Fibroblast of skin of abdomen (primary cell): ENCODE measurements around the gene USF3. TPM values are rescaled to one million over a fixed set of nuclear protein-coding genes. Genes with fewer than 3 reads are reported as not detected.

ENCODE experiments used
- DNase-seq: peaks from one replicate; pipeline ENCODE4 v3.0.0-alpha.2; 2013
- polyA plus RNA-seq, 2 experiments: library from polyadenylated mRNA; unstranded; fragments of 120-200 nt; gene quantifications; one replicate each; pipeline ENCODE4 v1.2.1, GENCODE V29; 2013; ENCODE audit not compliant: insufficient read length in 2 of 2

Gene USF3, protein sequence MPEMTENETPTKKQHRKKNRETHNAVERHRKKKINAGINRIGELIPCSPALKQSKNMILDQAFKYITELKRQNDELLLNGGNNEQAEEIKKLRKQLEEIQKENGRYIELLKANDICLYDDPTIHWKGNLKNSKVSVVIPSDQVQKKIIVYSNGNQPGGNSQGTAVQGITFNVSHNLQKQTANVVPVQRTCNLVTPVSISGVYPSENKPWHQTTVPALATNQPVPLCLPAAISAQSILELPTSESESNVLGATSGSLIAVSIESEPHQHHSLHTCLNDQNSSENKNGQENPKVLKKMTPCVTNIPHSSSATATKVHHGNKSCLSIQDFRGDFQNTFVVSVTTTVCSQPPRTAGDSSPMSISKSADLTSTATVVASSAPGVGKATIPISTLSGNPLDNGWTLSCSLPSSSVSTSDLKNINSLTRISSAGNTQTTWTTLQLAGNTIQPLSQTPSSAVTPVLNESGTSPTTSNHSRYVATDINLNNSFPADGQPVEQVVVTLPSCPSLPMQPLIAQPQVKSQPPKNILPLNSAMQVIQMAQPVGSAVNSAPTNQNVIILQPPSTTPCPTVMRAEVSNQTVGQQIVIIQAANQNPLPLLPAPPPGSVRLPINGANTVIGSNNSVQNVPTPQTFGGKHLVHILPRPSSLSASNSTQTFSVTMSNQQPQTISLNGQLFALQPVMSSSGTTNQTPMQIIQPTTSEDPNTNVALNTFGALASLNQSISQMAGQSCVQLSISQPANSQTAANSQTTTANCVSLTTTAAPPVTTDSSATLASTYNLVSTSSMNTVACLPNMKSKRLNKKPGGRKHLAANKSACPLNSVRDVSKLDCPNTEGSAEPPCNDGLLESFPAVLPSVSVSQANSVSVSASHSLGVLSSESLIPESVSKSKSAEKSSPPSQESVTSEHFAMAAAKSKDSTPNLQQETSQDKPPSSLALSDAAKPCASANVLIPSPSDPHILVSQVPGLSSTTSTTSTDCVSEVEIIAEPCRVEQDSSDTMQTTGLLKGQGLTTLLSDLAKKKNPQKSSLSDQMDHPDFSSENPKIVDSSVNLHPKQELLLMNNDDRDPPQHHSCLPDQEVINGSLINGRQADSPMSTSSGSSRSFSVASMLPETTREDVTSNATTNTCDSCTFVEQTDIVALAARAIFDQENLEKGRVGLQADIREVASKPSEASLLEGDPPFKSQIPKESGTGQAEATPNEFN (N-terminal part only)
- 5.9 TPM for polyA plus RNA-seq (2013, experiment 1 of 2; ENCODE audit: insufficient read length)
- 5.6 TPM for polyA plus RNA-seq (2013, experiment 2 of 2; ENCODE audit: insufficient read length)

DNA sequence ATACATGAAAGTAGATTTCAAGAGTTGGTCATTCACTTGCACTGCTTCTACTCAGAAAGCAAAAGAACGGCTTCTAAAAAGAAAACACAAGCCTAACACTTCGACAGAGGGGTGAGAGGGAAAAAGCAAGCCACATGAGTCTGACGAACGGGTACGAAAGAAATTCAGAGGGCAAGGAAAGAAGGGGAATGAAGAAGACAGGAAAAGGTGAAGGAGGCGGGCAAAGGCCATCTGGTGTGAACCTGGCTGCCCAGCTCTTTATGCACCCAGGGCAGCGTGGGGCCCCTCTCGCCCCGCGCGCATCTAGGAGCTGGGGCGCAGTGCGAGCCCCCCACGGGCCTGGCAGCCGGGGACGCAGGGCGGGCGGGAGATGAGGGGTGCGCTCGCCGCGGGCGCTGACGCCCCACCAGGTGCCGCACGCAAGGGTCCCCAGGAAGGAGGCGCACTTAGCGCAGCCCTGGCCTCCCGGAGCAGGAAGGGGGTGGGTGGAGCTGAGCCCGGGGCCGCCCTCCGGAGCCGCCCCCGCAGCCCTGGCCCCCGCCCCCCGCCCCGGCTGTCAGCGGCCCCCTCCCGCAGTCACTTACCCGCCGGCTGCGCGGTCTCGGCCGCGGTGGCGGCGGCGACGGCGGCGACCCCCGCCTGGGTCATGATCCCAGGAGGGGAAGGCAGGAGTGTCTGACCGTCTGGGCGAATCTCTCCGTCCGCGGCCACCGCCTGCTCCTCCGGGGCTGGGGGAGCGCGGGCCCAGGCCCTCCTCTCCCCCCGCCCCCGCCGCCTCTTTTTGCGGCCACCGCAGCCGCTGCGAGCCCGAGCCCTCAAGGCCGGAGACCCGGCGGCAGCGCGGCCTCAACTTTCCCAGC is at the start of gene USF3:
Gene USF3 (minus strand): TSS at position 857 of the 860 bp plus-strand sequence. CDS start 21,764 bp downstream, outside the sequence.
- DNase-seq = peak; percentile 61

DNA sequence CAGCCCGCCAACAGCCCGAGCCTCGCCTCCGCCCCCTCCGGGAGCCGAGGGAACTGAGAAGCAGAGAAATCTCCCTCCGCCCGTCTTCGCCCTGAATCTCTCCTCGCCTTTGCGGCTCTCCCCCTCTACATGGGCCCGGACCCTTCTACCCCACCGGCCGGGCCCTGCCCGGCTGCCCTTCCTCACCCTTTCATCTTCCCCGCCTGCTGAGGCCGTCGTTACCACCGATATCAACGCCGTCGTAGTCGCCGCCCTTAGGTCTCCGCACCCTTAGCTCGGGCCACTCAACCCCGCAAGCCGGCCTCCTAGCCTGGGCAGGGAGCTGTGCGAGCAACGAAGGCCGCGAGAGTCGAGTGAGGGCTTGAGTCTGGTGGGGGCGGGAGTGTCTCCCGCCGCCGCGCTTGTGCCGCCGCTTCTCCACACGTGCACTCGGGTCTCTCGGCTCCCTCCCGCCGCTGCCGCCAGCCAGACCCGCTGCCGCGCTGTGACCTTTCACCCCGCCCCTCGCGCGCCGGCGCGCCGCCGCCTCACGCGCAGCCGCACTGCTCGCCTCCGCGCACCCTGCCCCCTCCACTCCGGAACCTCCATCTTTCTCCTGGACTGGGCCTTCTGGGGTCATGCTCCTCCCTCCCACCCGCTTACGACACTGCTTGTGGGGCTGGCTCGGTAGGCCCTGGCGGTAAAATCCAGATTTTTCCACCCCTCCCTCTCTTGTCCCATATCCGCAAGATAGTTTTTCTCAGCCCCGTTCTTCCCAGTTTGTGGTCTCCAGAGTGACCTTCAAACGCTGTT is 49.5 kb upstream of the USF3 start, which contains the start of gene NAA50:
Gene NAA50 (minus strand): TSS at position 494 of the 792 bp plus-strand sequence. CDS start 300 bp downstream, at position 194.
- peak; percentile 94 for DNase-seq

DNA sequence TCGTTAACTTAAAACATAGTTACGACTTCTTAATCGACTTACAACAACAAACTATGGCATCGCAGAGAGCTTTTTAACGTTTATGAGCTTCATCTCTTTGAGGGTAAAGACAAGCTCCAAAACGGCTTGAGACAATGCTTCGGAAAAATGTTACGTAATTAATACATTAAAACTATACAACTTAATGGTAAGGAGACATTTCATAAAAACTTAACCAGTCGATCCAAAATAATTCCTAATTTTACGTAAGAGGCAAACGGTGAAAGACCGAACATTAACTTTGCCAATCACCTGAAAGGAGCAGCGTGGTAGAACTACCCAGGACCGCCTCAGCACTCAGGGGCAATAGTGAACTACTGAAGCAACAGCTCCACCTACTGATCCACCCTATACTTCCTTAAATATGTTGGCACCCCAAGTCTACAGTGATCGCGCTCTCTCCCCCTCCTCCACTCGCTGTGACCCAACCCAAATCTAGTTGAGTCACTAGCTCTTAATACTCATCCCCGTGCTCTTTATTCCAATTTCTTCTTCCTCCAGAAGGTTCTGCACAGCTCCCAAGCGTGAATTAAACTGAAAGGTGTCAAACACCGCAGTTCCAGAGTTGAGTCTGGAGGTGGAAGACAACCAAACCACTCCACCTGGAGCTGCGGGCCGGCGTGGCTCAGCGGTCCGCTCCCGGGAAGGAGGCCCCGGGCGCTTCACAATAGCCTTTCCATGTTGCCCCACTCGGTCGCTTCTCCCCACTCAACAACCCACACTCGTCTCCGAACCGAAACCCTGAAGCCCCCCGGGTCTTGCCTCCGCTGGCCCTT is 48.7 kb upstream of the USF3 start:
- peak; percentile 83 for DNase-seq

DNA sequence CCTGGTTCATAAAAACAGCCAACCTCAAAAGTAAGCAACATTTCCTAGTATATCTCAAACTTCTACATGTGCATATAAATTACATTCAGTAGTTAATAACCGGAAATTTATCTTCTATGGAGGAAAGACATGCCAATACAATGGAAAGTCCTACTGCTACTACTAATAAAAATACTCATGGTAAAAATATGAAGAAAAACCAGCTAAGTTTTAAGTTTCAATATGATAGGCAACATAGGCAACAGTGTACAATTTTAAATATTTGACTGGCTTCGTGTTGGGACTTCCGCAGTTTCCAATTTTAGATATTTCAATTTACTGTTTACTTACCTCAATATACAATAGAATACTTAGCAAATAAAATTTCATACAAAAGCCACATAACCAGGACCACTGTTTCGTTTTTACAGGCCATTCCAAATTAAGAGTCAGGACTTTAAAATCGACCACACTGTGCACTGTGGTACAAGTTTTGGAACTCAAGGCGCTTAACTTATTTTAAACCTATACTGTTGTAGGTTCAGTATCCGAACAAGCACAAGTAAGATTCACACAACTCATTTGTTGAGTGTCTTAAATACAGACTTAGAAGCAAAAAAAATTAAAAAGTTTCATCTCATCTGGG is 46.7 kb upstream of the USF3 start:
- no peak for DNase-seq

DNA sequence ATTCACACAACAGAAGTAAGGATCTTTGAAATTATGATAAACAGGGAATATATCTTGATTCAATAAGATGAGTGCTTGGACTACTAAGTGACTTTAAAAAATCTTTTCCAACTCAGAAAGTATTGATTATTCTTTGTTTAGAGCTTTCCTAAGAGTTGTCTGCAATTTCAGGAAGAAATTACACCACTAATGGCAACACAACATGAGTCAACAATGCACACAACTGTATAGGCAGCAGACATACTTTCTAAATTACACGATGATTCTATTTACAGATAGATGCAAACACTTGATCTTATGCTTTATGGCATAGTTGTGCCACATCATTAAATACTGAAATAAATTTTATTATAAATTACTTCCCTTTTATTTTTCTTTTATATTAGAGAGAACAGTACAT is 45.2 kb upstream of the USF3 start:
- DNase-seq = no peak

DNA sequence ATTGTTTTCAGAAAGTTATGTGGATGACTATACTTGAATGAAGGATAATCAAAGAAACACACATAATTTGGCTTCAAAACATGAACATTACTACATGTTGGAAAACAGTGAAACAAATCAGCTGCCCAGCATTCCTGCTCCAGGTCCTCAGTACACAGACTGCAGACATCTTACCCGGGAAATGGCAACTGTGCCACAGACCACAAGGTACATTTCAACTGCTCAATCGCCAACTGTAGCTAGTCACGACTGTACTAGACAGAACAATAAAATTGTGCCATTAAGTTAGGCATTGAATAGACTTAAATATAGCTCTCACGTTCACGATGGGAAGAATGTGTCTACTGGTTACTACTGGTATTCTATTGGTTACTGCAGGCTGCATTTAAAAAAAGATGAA is 44.6 kb upstream of the USF3 start:
- DNase-seq = no peak

DNA sequence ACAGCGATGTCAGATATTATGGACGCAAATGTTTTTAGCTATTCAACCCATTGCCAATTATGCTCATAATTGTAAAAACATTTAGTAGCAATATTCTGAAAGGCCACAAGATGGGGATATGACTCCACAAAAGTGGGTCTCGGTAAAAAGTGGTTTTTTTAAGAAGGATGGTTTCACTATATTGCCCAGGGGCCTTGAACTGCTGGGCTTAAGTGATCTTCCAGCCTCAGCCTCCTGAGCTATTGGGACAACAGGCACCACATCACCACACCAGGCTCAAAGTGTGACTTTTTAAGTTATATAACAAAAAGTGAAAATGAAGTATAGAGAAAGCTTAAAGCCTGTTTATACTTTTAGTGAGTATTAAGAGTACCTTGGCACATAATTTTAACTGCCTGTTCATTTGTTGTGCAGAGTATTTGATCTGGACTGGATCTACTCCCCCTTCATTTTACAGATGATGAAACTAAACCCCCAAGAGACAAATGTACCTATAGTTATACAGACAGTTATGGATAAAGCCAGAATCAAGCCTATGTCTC is 40.2 kb upstream of the USF3 start:
- DNase-seq = peak; percentile 62

DNA sequence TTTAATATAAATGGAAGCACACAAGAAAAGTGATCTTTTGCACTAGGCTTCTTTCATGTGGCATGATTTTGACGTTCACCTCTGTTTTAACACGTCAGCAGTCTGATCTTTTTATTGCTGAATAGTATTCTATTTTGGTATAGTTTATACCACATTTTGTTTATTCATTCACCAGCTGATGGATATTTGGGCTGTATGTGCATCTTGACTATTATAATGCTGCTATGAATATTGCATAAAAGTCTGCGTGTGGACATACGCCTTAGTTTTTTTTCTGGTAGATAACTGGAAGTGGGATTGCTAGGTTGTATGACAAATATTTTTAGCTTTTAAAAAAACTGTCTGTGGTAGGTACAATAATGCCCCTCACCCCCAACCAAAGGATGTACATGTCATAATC is 35.3 kb upstream of the USF3 start:
- DNase-seq = no peak

DNA sequence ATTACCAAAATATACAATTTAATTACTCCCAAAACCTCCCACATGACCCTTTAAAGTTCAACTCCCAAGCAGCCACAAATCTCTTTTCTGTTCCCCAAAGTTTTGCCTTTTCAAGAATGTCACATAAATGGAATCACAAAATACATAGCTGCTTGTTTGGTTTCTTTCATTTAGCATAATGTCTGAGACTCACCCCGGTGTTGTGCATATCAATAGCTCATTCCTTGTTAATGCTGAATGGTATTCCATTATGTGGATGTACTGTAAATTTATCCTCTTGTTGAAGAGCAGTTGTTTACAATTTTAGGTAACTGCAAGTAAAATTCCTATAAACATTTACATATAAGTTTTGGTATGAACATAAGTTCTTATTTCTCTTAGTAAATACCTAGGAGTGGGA is 34.1 kb upstream of the USF3 start:
- DNase-seq = no peak

DNA sequence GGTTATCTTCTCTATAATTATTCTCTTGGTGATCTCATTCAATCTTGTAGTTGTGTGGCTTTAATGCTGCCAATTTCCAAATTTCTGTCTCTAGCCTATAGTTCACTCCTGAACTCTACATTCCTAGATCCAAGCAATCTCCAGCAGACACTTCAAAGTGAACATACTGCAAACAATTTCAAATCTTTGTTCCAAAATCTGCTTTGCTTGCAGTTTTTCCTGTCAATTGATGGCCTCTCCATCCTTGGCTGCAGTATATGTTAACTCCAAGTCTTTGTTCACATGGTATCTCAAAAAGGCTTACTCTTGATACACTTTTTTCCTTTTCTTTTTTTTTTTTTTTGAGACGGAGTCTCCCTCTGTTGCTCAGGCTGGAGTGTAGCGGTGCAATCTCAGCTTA is 32.2 kb upstream of the USF3 start:
- no peak for DNase-seq

DNA sequence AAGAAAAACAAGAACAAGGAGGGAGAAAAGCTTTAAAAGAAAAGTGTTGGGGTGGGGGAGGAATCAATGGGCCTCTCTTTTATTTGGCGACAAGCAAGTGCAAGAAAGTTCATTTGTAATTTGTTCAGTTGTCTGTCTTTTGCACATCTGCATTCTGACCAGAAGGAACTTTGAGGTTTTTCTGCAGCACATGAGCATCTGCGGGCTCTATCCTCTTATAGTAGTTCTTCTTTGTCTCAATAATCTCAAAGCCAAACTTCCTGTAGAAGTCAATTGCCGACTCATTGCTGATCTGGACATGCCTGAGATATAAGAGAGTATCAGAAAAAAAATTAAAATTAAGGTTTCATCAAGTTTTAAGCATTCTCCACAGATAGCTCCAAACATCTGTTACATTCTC is 25.2 kb upstream of the USF3 start:
- DNase-seq = no peak

DNA sequence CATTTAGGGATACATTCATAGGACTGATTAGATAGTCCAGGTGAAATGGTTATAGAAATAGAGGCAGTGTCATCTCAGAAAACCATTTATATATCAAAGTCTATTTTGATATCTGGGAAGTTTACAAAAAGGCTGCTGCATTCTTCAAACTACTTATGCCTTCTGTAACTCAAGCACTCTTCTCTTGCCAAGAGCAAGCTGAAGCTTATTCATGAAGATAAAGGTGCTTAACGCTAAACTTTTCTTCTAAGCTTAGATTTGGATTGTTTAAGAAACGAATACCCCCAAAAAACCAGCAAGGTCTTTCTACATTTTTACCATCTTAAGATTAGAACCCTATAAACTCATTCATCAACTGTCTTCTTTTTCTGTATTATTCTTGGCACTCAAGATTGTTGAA is 23.3 kb upstream of the USF3 start:
- no peak for DNase-seq

DNA sequence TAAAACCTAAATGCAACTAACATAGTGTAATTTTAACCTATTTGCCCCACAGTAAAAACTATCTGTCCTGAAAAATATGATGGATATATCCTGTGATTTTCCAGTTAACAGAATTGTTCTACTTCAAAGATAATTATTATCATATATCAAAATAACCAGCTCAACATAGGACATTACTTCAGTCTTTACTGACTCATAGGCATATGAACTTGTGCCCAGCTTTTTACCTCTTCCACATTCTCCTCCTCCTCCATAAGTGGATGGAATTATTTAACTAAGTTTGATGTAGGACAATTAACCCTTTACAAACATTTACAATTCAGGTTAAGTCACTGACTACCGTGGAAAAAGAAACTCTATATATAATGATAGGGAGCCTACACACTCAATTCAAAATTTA is 22.9 kb upstream of the USF3 start:
- DNase-seq = no peak

DNA sequence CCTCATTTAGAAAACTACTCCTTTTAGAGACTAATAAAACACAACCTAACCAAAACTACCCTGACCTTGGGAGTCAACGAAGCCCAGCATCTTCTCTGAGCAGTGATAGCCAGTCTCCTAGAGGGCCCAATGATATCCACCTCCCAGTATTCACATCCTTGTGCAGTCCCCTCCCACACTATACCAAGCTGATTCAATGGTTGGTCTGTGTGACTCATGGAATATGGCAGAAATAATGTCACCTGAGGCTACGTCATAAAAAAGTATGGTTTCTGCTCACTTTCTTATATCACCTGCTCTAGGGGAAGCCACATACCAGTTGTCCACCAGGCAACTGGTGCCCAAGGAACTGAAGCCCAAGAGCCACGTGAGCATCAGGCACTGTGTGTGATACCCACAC is 21.4 kb upstream of the USF3 start:
- no peak for DNase-seq

DNA sequence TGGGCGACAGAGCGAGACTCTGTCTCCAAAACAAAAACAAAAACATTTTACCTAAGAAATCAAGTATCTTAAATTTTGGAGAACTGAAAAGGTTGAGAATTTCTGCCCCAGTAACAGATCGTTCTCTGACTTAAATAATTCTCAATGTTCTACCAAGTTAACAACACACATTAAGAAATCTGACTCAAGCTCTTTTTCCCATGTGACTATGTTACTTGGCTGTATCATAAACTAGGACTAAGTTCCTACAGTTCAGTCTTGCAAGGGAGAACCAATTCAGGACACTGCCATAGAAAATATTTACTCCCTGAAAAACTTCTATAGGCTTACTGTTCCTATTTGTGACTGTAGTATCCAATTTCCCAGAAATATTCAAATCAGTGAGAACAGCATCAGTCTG is 20.9 kb upstream of the USF3 start:
- no peak for DNase-seq

DNA sequence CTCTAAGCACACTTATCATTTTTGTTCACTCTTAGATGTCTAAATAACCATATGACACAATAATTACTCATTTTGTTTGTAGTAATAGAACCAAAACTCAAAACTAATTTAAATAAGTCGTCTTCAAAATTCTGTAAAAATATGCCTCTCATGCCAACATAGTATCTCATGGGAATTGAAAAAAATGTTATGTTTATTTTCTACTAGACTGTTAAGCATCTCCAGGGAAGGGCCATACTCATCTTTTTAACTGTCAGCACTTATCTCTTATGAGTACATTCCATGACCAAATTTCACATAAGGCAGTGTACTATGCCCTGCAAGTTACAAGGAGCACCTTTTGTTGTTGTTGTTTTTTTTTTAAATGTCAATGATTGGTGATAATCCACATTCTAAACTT is 18.3 kb upstream of the USF3 start:
- no peak for DNase-seq

DNA sequence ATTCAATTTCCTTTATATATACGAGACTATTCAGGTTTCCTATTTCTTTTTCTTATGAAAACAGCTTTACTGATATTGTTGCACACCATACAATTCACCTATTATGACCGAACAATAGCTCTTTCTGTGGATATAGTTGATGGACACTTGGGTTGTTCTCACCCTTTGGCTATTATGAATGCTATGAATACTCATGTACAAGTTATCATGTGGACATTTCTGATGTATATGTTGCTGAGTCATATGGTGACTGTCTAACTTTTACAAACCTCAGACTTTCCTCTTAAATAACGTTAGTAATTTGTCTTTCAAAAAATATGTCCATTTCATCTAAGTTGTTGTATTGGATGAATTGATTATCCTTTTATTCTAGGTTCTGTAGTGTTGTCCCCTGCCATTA is 15.7 kb upstream of the USF3 start:
- DNase-seq = peak; percentile 14

DNA sequence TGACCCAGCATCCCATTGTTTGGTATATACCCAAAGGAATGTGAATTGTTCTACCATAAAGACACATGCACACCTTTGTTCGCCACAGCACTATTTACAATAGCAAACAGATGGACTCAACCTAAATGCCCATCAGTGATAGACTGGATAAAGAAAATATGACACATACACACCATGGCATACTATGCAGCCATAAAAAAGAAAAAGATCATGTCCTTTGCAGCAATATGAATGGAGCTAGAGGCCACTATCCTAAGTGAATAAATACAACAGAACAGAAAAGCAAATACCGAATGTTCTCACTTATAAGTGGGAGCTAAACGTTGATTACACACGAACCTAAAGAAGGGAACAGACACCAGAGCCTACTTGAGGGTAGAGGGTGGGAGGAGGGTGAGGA is 11.4 kb upstream of the USF3 start:
- DNase-seq = no peak

DNA sequence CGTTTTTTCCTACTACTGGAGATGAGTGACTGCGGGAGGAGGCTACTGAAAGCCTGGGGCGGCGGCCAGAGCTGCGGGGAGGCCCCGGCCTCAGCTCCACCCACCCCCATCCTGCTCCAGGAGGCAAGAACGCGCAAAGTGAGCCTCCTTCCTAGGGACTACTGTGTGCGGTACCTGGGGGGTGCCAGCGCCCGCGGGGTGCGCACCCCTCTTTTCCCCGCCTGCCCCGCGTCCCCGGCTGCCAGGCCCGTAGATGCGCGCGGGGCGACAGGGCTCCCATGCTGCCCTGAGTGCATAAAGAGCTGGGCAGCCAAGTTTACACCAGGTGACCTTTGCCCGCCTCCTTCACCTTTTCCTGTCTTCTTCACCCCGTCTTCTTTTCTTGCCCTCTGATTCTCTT is 2.5 kb upstream of the USF3 start:
- no peak for DNase-seq
